Measurements from ENCODE around the gene IPCEF1.
"Not testable (repeated sequence)": the region's sequence is repeated elsewhere in the genome, so short reads cannot be mapped to it uniquely, and the experiment has no call there.

DNA sequence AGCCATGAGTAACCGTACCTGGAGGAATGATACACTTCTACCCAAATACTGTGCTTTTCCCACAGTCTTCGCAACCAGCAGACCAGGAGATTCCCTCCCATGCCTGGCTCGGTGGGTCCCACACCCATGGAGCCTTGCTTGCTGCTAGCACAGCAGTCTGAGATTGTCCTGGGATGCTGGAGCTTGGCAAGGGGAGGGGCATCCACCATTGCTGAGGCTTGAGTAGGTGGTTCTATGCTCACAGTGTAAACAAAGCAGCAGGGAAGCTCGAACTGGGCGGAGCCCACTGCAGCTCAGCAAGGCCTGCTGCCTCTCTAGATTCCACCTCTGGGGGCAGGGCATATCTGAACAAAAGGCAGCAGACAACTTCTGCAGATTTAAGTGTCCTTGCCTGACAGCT is 184.2 kb downstream of the IPCEF1 start:
- TF ChIP-seq GABPA (IDR thresholded peaks at IDR 0.05 in 1 of 2, conservative IDR thresholded peaks at IDR 0.05 in 1 of 2); RXRA (IDR thresholded peaks at IDR 0.05); YY1 (IDR thresholded peaks at IDR 0.05); RAD21 (IDR thresholded peaks at IDR 0.05): not testable (repeated sequence)
- TF ChIP-seq, protein P1, sequence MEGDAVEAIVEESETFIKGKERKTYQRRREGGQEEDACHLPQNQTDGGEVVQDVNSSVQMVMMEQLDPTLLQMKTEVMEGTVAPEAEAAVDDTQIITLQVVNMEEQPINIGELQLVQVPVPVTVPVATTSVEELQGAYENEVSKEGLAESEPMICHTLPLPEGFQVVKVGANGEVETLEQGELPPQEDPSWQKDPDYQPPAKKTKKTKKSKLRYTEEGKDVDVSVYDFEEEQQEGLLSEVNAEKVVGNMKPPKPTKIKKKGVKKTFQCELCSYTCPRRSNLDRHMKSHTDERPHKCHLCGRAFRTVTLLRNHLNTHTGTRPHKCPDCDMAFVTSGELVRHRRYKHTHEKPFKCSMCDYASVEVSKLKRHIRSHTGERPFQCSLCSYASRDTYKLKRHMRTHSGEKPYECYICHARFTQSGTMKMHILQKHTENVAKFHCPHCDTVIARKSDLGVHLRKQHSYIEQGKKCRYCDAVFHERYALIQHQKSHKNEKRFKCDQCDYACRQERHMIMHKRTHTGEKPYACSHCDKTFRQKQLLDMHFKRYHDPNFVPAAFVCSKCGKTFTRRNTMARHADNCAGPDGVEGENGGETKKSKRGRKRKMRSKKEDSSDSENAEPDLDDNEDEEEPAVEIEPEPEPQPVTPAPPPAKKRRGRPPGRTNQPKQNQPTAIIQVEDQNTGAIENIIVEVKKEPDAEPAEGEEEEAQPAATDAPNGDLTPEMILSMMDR (IDR thresholded peaks at IDR 0.05; ENCODE audit: low read depth, low read length, missing input control), result not testable (repeated sequence)
- TF ChIP-seq, protein P2, sequence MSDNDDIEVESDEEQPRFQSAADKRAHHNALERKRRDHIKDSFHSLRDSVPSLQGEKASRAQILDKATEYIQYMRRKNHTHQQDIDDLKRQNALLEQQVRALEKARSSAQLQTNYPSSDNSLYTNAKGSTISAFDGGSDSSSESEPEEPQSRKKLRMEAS (IDR thresholded peaks at IDR 0.05), result not testable (repeated sequence)
- TF ChIP-seq, protein P3, sequence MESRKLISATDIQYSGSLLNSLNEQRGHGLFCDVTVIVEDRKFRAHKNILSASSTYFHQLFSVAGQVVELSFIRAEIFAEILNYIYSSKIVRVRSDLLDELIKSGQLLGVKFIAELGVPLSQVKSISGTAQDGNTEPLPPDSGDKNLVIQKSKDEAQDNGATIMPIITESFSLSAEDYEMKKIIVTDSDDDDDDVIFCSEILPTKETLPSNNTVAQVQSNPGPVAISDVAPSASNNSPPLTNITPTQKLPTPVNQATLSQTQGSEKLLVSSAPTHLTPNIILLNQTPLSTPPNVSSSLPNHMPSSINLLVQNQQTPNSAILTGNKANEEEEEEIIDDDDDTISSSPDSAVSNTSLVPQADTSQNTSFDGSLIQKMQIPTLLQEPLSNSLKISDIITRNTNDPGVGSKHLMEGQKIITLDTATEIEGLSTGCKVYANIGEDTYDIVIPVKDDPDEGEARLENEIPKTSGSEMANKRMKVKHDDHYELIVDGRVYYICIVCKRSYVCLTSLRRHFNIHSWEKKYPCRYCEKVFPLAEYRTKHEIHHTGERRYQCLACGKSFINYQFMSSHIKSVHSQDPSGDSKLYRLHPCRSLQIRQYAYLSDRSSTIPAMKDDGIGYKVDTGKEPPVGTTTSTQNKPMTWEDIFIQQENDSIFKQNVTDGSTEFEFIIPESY (IDR thresholded peaks at IDR 0.05), result not testable (repeated sequence)
- TF ChIP-seq, protein P4, sequence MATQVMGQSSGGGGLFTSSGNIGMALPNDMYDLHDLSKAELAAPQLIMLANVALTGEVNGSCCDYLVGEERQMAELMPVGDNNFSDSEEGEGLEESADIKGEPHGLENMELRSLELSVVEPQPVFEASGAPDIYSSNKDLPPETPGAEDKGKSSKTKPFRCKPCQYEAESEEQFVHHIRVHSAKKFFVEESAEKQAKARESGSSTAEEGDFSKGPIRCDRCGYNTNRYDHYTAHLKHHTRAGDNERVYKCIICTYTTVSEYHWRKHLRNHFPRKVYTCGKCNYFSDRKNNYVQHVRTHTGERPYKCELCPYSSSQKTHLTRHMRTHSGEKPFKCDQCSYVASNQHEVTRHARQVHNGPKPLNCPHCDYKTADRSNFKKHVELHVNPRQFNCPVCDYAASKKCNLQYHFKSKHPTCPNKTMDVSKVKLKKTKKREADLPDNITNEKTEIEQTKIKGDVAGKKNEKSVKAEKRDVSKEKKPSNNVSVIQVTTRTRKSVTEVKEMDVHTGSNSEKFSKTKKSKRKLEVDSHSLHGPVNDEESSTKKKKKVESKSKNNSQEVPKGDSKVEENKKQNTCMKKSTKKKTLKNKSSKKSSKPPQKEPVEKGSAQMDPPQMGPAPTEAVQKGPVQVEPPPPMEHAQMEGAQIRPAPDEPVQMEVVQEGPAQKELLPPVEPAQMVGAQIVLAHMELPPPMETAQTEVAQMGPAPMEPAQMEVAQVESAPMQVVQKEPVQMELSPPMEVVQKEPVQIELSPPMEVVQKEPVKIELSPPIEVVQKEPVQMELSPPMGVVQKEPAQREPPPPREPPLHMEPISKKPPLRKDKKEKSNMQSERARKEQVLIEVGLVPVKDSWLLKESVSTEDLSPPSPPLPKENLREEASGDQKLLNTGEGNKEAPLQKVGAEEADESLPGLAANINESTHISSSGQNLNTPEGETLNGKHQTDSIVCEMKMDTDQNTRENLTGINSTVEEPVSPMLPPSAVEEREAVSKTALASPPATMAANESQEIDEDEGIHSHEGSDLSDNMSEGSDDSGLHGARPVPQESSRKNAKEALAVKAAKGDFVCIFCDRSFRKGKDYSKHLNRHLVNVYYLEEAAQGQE (IDR thresholded peaks at IDR 0.05), result not testable (repeated sequence)

Measured in liver (tissue), 3 donors.